HepG2 (cell line): ENCODE data around the gene PLCB4. TPM values are rescaled to one million over a fixed set of nuclear protein-coding genes. Genes with fewer than 3 reads are reported as not detected.

Experiments
- ATAC-seq: fragments of 200-7000 bp; cut with Tn5 transposase; 3 replicates; pipeline ENCODE4 v1.9.1; 2020; ENCODE audit warnings: mild to moderate bottlenecking, moderate library complexity
- BruUV-seq: library from RNA; stranded (reverse); fragments of 400-500 nt; replicated peaks from 2 replicates; lab custom pipeline; 2021; lab: Mats Ljungman, UMichigan
- CTCF ChIA-PET: fragments of 300-600 bp; formaldehyde crosslinking; extraction: SDS; loops from one replicate; lab custom pipeline; 2021; ENCODE audit warnings: low total read pairs, inconsistent platforms, low intra/inter-chr PET ratio; lab: Yijun Ruan, JAX
- POLR2A ChIA-PET: fragments of 350-600 bp; sonication (Branson Sonifier 250); formaldehyde crosslinking; loops from one replicate; lab custom pipeline; 2020; ENCODE audit warnings: antibody characterized with exemption, inconsistent platforms; lab: Yijun Ruan, JAX
- DNase-seq: peaks from one replicate; pipeline ENCODE4 v3.0.0-alpha.2; 2015; ENCODE audit warnings: low spot score
- FAIRE-seq: peaks from 3 replicates; lab custom pipeline; 2011; peaks lifted over from hg19 to GRCh38; lab: Jason Lieb, UNC
- H2AFZ ChIP-seq: one replicate; pipeline ENCODE4 v1.6.1; 2011; ENCODE audit warnings: low read length, inconsistent platforms
- H3K27ac ChIP-seq: fragments of 300-600 bp; 3 replicates; pipeline ENCODE4 v1.8.0; 2011; ENCODE audit warnings: mixed run types, mild to moderate bottlenecking, mixed read lengths, low read length, inconsistent platforms; ENCODE audit not compliant: insufficient read depth; ENCODE audit errors: extremely low read length
- H3K27me3 ChIP-seq, 2 experiments: fragments of 200-600 bp in 1 of 2; 2 replicates in 1 of 2; 3 replicates in 1 of 2; pipeline versions ENCODE4 v1.6.0 to v1.8.0; 2011; ENCODE audit warnings: low read length in 2 of 2, mild to moderate bottlenecking in 2 of 2, moderate library complexity in 2 of 2, inconsistent platforms in 1 of 2; ENCODE audit not compliant: insufficient read depth in 2 of 2, control insufficient read depth in 1 of 2
- H3K36me3 ChIP-seq, 2 experiments: fragments of 200-600 bp in 1 of 2; replicated peaks in 1 of 2; 2 replicates in 1 of 2; 3 replicates in 1 of 2; pipeline versions ENCODE4 v1.5.1 to v1.8.0; 2011; ENCODE audit warnings: low read length in 2 of 2, inconsistent platforms in 1 of 2; ENCODE audit not compliant: insufficient read depth in 2 of 2, control insufficient read depth in 1 of 2
- H3K4me1 ChIP-seq: 2 replicates; pipeline ENCODE4 v1.5.1; 2012; ENCODE audit warnings: low read length, inconsistent platforms; ENCODE audit not compliant: insufficient read depth
- H3K4me2 ChIP-seq: 2 replicates; pipeline ENCODE4 v1.6.0; 2011; ENCODE audit warnings: low read depth, low read length, inconsistent platforms
- H3K4me3 ChIP-seq, 3 experiments: fragments of 200-600 bp in 1 of 3; sonication (generic), shearing (Covaris generic) in 1 of 3; replicated peaks in 1 of 3; 2 replicates each; pipeline ENCODE4 v1.5.1; 2011 to 2016; ENCODE audit warnings: low read length in 3 of 3, inconsistent platforms in 2 of 3, low read depth in 2 of 3, mild to moderate bottlenecking in 2 of 3, control low read depth in 1 of 3, mixed read lengths in 1 of 3; ENCODE audit not compliant: insufficient read depth in 1 of 3
- H3K79me2 ChIP-seq: one replicate; pipeline ENCODE4 v1.6.1; 2011; ENCODE audit warnings: low read length, inconsistent platforms; ENCODE audit not compliant: insufficient read depth
- H3K9ac ChIP-seq: 2 replicates; pipeline ENCODE4 v1.6.0; 2011; ENCODE audit warnings: mild to moderate bottlenecking, low read depth, low read length, inconsistent platforms; ENCODE audit not compliant: insufficient read depth
- H3K9me3 ChIP-seq: 2 replicates; pipeline ENCODE4 v1.5.1; 2012; ENCODE audit warnings: mild to moderate bottlenecking, low read length
- H4K20me1 ChIP-seq: 2 replicates; pipeline ENCODE4 v1.6.0; 2011; ENCODE audit warnings: inconsistent platforms, mild to moderate bottlenecking, low read length, moderate library complexity; ENCODE audit not compliant: insufficient read depth
- ATAD3A ChIP-seq: sonication (generic); formaldehyde crosslinking; IDR thresholded peaks from 2 replicates; pipeline ENCODE4 v1.4.0; 2020; ENCODE audit warnings: missing genetic modification reagents
- GTF3A ChIP-seq: sonication (generic); formaldehyde crosslinking; conservative IDR thresholded peaks from 2 replicates; pipeline ENCODE4 v1.4.0; 2020; ENCODE audit warnings: mild to moderate bottlenecking, missing genetic modification reagents
- KDM6A ChIP-seq: IDR thresholded peaks from 2 replicates; pipeline ENCODE4 v1.6.1; 2016; ENCODE audit warnings: low read depth
- NFYC ChIP-seq: IDR thresholded peaks from 2 replicates; pipeline ENCODE4 v1.6.1; 2016; ENCODE audit warnings: missing genetic modification reagents, missing compliant biosample characterization
- NR2F6 ChIP-seq, 2 experiments: IDR thresholded peaks; 2 replicates each; pipeline ENCODE4 v1.6.1; 2016; ENCODE audit warnings: antibody characterized with exemption in 1 of 2, mild to moderate bottlenecking in 1 of 2
- RAD51 ChIP-seq: fragments of 450-650 bp; IDR thresholded peaks from 2 replicates; pipeline ENCODE4 v1.6.1; 2016; ENCODE audit warnings: borderline replicate concordance
- SMAD9 ChIP-seq: sonication (generic); formaldehyde crosslinking; IDR thresholded peaks from 2 replicates; pipeline ENCODE4 v1.5.1; 2020; ENCODE audit warnings: mild to moderate bottlenecking, missing genetic modification reagents
- SNAPC5 ChIP-seq: sonication (generic); formaldehyde crosslinking; IDR thresholded peaks from 2 replicates; pipeline ENCODE4 v1.8.1; 2023; ENCODE audit warnings: mild to moderate bottlenecking, missing genetic modification reagents, borderline replicate concordance
- ZBTB34 ChIP-seq: sonication (generic); formaldehyde crosslinking; IDR thresholded peaks from 2 replicates; pipeline ENCODE4 v1.8.0; 2022; ENCODE audit warnings: mild to moderate bottlenecking, missing genetic modification reagents
- ZNF614 ChIP-seq: IDR thresholded peaks from 2 replicates; pipeline ENCODE4 v1.6.1; 2018; ENCODE audit warnings: missing biosample characterization, missing genetic modification reagents, inconsistent platforms, borderline replicate concordance
- ZNF616 ChIP-seq: sonication (generic); formaldehyde crosslinking; IDR thresholded peaks from 2 replicates; pipeline ENCODE4 v1.5.0; 2020; ENCODE audit warnings: low read depth, mild to moderate bottlenecking, missing genetic modification reagents
- WGBS: methylation state at CpG from one replicate; pipeline ENCODE4 v1.1.6; 2017; ENCODE audit warnings: low lambda C conversion rate; 5-methylcytosine and 5-hydroxymethylcytosine counted together
- in situ Hi-C: cut with HindIII; loops from 2 replicates; pipeline ENCODE4 v1.10.0; 2017; ENCODE audit warnings: low pct_unique_long_range_greater_than_20kb; ENCODE audit not compliant: extremely low pct_ligation_motif_present
- intact Hi-C: fragments of 100-400 bp; cut with micrococcal nuclease; formaldehyde crosslinking; loops from one replicate; pipeline ENCODE4 v1.10.0; 2022; ENCODE audit not compliant: unreplicated experiment
- polyA plus RNA-seq, 8 experiments: library from polyadenylated mRNA; depleted of rRNA in 3 of 8; stranded (reverse) in 7 of 8; unstranded in 1 of 8; fragments of >200 nt; fragmentation: Illumina TruSeq in 4 of 8; extraction: Trizol in 4 of 8; gene quantifications; 2 replicates each; pipeline versions ENCODE4 v1.2.1 to v1.2.3, GENCODE V29; 2011 to 2016; ENCODE audit warnings: low read depth in 4 of 8, missing spikeins in 1 of 8, mixed read lengths in 1 of 8; ENCODE audit not compliant: insufficient read depth in 1 of 8
- total RNA-seq, 5 experiments: library from RNA; depleted of rRNA; stranded (reverse); fragments of >200 nt; fragmentation: Illumina TruSeq; extraction: Trizol; gene quantifications; 2 replicates each; pipeline ENCODE4 v1.2.3, GENCODE V29; 2016; ENCODE audit warnings: low read depth in 1 of 5
- TF ChIP-seq, protein P1 (sequence below): sonication (generic); formaldehyde crosslinking; IDR thresholded peaks from 2 replicates; pipeline ENCODE4 v1.9.0; 2021; ENCODE audit warnings: missing genetic modification reagents, mild to moderate bottlenecking, borderline replicate concordance
- TF ChIP-seq, protein P2 (sequence below): sonication (generic); formaldehyde crosslinking; conservative IDR thresholded peaks from 2 replicates; pipeline ENCODE4 v1.8.1; 2023; ENCODE audit warnings: missing genetic modification reagents
- TF ChIP-seq, protein P3 (sequence below): sonication (generic); formaldehyde crosslinking; IDR thresholded peaks from 2 replicates; pipeline ENCODE4 v1.5.0; 2020; ENCODE audit warnings: mild to moderate bottlenecking, missing genetic modification reagents

The PLCB4 gene
- total and polyA plus RNA-seq, 2 of the 13 experiments (the other 11 are each of a cell fraction or from before 2014, with no cell fraction given), result 0.01 TPM; not detected in 1

GRCh38 chr20:9276966-9277468, 208.1 kb downstream of the PLCB4 start:
- Histone ChIP-seq H3K36me3 (no peaks in the 10 kb centered on the region), H3K4me2 (no peak overlapping the region), H3K27ac (no peak overlapping the region), H3K79me2 (no peaks in the 10 kb centered on the region), H3K4me3 (no peak overlapping the region), H2AFZ (no peak overlapping the region), H3K9me3 (no peaks in the 10 kb centered on the region), H3K9ac (no peak overlapping the region), H3K27me3 (no peaks in the 10 kb centered on the region), H4K20me1 (no peaks in the 10 kb centered on the region), H3K4me1 (no peaks in the 10 kb centered on the region)
- no TSS peak for BruUV-seq
- no peak for ATAC-seq
- in situ Hi-C loops, result no loop called here
- CTCF ChIA-PET, result no interaction called here
- intact Hi-C loops, result no loop called here
- WGBS, result 24% methylated on average over 4 of the region's 4 CpGs
- POLR2A ChIA-PET, result no interaction called here
- FAIRE-seq, result no peak
- no peak for DNase-seq
- TF ChIP-seq ATAD3A (CRISPR knock-in tag) (no peak), GTF3A (no peak), ZBTB34 (CRISPR knock-in tag) (no peak), SNAPC5 (CRISPR knock-in tag) (no peak), NFYC (CRISPR knock-in tag) (no peak), NR2F6 (IDR thresholded peaks at IDR 0.05) (no peak), NR2F6 (CRISPR knock-in tag; IDR thresholded peaks at IDR 0.05) (no peak), ZNF616 (CRISPR knock-in tag) (no peak), SMAD9 (CRISPR knock-in tag) (no peak), KDM6A (CRISPR knock-in tag) (no peak), RAD51 (no peak), ZNF614 (CRISPR knock-in tag) (no peak)
- TF ChIP-seq, protein P1, sequence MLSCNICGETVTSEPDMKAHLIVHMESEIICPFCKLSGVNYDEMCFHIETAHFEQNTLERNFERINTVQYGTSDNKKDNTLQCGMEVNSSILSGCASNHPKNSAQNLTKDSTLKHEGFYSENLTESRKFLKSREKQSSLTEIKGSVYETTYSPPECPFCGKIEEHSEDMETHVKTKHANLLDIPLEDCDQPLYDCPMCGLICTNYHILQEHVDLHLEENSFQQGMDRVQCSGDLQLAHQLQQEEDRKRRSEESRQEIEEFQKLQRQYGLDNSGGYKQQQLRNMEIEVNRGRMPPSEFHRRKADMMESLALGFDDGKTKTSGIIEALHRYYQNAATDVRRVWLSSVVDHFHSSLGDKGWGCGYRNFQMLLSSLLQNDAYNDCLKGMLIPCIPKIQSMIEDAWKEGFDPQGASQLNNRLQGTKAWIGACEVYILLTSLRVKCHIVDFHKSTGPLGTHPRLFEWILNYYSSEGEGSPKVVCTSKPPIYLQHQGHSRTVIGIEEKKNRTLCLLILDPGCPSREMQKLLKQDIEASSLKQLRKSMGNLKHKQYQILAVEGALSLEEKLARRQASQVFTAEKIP (CRISPR knock-in tag), result no peak
- TF ChIP-seq, protein P2, sequence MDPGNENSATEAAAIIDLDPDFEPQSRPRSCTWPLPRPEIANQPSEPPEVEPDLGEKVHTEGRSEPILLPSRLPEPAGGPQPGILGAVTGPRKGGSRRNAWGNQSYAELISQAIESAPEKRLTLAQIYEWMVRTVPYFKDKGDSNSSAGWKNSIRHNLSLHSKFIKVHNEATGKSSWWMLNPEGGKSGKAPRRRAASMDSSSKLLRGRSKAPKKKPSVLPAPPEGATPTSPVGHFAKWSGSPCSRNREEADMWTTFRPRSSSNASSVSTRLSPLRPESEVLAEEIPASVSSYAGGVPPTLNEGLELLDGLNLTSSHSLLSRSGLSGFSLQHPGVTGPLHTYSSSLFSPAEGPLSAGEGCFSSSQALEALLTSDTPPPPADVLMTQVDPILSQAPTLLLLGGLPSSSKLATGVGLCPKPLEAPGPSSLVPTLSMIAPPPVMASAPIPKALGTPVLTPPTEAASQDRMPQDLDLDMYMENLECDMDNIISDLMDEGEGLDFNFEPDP (CRISPR knock-in tag), result no peak
- TF ChIP-seq, protein P3, sequence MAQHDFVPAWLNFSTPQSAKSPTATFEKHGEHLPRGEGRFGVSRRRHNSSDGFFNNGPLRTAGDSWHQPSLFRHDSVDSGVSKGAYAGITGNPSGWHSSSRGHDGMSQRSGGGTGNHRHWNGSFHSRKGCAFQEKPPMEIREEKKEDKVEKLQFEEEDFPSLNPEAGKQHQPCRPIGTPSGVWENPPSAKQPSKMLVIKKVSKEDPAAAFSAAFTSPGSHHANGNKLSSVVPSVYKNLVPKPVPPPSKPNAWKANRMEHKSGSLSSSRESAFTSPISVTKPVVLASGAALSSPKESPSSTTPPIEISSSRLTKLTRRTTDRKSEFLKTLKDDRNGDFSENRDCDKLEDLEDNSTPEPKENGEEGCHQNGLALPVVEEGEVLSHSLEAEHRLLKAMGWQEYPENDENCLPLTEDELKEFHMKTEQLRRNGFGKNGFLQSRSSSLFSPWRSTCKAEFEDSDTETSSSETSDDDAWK (CRISPR knock-in tag), result no peak
